T-helper 2 cell treated with Interferon-gamma antibody and Interleukin-4, amounts not matched to agents 5 μg/mL and 100 μg/mL, for 36 hours (primary cell): Measurements from ENCODE around the gene FCRL4.

Experiments used
- DNase-seq: peaks from one replicate; pipeline ENCODE4 v3.0.0; 2021; ENCODE audit warnings: low spot score
- H3K27ac Mint-ChIP-seq: one replicate; pipeline ENCODE4 v1.8.0; 2021; ENCODE audit warnings: mild to moderate bottlenecking, mixed read lengths
- H3K27me3 Mint-ChIP-seq: one replicate; pipeline ENCODE4 v1.8.0; 2021; ENCODE audit warnings: low read depth, mixed read lengths
- H3K36me3 Mint-ChIP-seq: one replicate; pipeline ENCODE4 v1.8.0; 2021; ENCODE audit warnings: low read depth, mixed read lengths
- H3K4me1 Mint-ChIP-seq: one replicate; pipeline ENCODE4 v1.8.0; 2021; ENCODE audit warnings: low read depth, mixed read lengths
- H3K4me3 Mint-ChIP-seq: one replicate; pipeline ENCODE4 v1.8.0; 2022; ENCODE audit warnings: mild to moderate bottlenecking, moderate library complexity, mixed read lengths
- H3K9me3 Mint-ChIP-seq: one replicate; pipeline ENCODE4 v1.8.0; 2021; ENCODE audit warnings: mixed read lengths

FCRL4 gene

DNA sequence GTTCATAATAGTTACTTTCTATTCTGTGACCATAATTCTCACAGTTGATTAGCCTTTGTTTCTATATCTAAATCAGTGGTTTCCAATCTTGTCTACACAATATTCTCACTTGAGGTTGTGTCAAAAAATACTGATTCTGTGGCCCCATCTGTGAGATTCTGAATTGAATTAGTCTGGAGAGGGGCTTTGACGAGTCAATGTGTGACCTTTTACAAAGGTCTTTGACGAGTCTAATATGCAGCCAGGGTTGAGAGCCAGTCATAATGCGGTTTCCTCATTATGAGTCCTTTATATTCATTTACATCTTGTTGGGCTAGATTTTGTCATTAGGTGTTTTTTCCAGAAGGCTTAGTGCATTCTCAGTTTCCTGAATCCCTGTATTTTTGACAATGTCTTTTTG is 65.3 kb downstream of the FCRL4 start:
- Mint-ChIP-seq H3K9me3 (no peaks in the 10 kb centered on the region), H3K36me3 (no peaks in the 10 kb centered on the region), H3K27ac (no peak overlapping the region), H3K4me3 (no peak overlapping the region), H3K27me3 (peaks cover 3% of the 10 kb centered on the region), H3K4me1 (no peaks in the 10 kb centered on the region)
- DNase-seq: no peak

GRCh38 chr1:157523774-157524493 is 74.0 kb downstream of the FCRL4 start:
- Mint-ChIP-seq H3K4me1 (peaks cover 2% of the 10 kb centered on the region), H3K4me3 (peak overlapping the region; percentile 13), H3K36me3 (no peaks in the 10 kb centered on the region), H3K27ac (no peak overlapping the region), H3K27me3 (no peaks in the 10 kb centered on the region), H3K9me3 (no peaks in the 10 kb centered on the region)
- no peak for DNase-seq
